Lung (tissue), 12 donors: Measurements from ENCODE around the gene ZNF516. TPM values are rescaled to one million over a fixed set of nuclear protein-coding genes. Genes with fewer than 3 reads are reported as not detected.

ENCODE experiments used
- ATAC-seq: fragments of 200-7000 bp; cut with Tn5 transposase; one replicate; pipeline ENCODE4 v1.9.1; 2020; ENCODE audit warnings: moderate number of reproducible peaks; ENCODE audit not compliant: insufficient read depth, low FRiP score
- DNase-seq, 3 donors: peaks; one replicate each; pipeline ENCODE4 v3.0.0-alpha.2; 2013 to 2017
- H3K27ac ChIP-seq, 2 donors: one replicate each; pipeline ENCODE4 v1.5.1; 2013; ENCODE audit warnings: mild to moderate bottlenecking in 2 of 2, moderate library complexity in 2 of 2, control low read depth in 1 of 2, inconsistent platforms in 1 of 2, low read depth in 1 of 2, low read length in 1 of 2
- H3K27me3 ChIP-seq, 3 donors: one replicate each; pipeline ENCODE4 v1.5.1; 2013; ENCODE audit warnings: low read length in 2 of 3; ENCODE audit not compliant: control insufficient read depth in 3 of 3, insufficient read depth in 3 of 3
- H3K36me3 ChIP-seq, 4 donors: one replicate each; pipeline ENCODE4 v1.5.1; 2013; ENCODE audit warnings: low read length in 4 of 4, mild to moderate bottlenecking in 1 of 4, moderate library complexity in 1 of 4; ENCODE audit not compliant: control insufficient read depth in 4 of 4, insufficient read depth in 4 of 4
- H3K4me1 ChIP-seq, 5 donors: one replicate each; pipeline ENCODE4 v1.5.1; 2013; ENCODE audit warnings: low read length in 5 of 5, mild to moderate bottlenecking in 2 of 5, moderate library complexity in 1 of 5; ENCODE audit not compliant: control insufficient read depth in 5 of 5, insufficient read depth in 5 of 5
- H3K4me3 ChIP-seq: one replicate; pipeline ENCODE4 v1.5.1; 2013; ENCODE audit warnings: mild to moderate bottlenecking, control low read depth, moderate library complexity
- H3K9ac ChIP-seq, 2 donors: one replicate each; pipeline ENCODE4 v1.5.1; 2013; ENCODE audit warnings: low read length in 2 of 2, control low read depth in 1 of 2; ENCODE audit not compliant: insufficient read depth in 1 of 2
- H3K9me3 ChIP-seq, 4 donors: one replicate each; pipeline ENCODE4 v1.5.1; 2013; ENCODE audit warnings: low read length in 3 of 4, mild to moderate bottlenecking in 1 of 4, moderate library complexity in 1 of 4; ENCODE audit not compliant: control insufficient read depth in 4 of 4, insufficient read depth in 3 of 4
- WGBS, 2 donors: extraction: QIAGEN DNeasy Blood & Tissue Kit; methylation state at CpG; one replicate each; pipeline ENCODE4 v1.1.7; 2013; 5-methylcytosine and 5-hydroxymethylcytosine counted together
- polyA plus RNA-seq, 2 donors: library from polyadenylated mRNA; stranded (reverse); fragments of 200-250 nt; gene quantifications; one replicate each; pipeline ENCODE4 v1.2.1, GENCODE V29; 2013
- total RNA-seq, 2 donors: library from RNA; depleted of rRNA in 1 of 2; stranded (reverse); fragments of >200 nt in 1 of 2; gene quantifications; one replicate each; pipeline ENCODE4 v1.2.1, GENCODE V29; 2014 to 2021
- TF ChIP-seq, protein P1 (sequence below): IDR thresholded peaks from 2 replicates; pipeline ENCODE4 v1.5.1; 2012; ENCODE audit warnings: mild to moderate bottlenecking; ENCODE audit errors: control extremely low read depth, extremely low read depth
- donor health status: control.
- donor health status: control.
- donor health status: Bipolar disorder and iron deficiency.
- donor health status: healthy.
- donor health status: DM: yes; HTN: yes; CAD: no.

ZNF516 gene
- total and polyA plus RNA-seq, 4 donors, result 7.7 to 45.4 (median 26.4) TPM

DNA sequence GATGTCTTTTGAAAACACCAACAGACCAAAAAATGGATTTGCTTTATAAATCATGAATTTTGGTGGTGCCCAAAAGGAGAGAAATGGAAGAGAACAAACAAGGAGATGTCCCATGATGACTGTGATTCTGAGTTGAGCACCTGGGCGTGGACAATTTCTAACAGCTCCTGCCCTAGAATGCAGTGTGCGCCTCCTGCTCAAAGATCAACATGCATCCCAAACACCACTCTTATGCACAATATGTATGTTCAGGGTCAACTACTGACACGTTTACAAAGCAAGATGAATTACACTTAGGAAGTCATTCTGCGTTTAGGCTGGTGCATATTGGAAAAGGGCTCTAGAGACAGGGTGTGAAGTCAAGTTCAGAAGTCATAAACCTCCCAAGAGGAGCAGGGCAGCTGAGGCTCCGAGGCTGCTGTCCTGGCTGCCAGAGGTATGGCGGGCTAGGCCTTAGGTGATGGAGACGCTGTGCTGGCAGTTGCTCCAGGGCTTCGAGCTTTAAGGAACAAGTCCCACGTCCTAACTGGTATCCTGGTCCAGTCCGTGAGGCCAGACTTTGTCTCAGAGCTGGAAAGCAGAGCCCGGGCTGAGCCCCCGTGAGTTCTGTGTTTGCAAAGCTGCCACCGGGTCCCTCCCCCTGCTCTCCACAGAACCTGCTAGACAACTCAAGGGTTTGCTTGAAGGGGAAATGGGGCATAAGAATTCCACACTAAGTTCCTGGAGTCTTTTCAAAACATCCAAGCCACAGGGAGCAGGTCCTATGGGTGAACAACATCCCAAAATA is 74.0 kb downstream of the ZNF516 start:
- Histone ChIP-seq H3K27me3 (no peaks in the 10 kb centered on the region), H3K4me3 (no peak overlapping the region), H3K27ac (peak overlapping the region in 1 of 2 donors; percentile 83), H3K4me1 (peaks cover 4 to 47% (median 24%) of the 10 kb centered on the region in 5 donors), H3K9ac (no peak overlapping the region), H3K36me3 (no peaks in the 10 kb centered on the region), H3K9me3 (no peaks in the 10 kb centered on the region)
- TF ChIP-seq, protein P1, sequence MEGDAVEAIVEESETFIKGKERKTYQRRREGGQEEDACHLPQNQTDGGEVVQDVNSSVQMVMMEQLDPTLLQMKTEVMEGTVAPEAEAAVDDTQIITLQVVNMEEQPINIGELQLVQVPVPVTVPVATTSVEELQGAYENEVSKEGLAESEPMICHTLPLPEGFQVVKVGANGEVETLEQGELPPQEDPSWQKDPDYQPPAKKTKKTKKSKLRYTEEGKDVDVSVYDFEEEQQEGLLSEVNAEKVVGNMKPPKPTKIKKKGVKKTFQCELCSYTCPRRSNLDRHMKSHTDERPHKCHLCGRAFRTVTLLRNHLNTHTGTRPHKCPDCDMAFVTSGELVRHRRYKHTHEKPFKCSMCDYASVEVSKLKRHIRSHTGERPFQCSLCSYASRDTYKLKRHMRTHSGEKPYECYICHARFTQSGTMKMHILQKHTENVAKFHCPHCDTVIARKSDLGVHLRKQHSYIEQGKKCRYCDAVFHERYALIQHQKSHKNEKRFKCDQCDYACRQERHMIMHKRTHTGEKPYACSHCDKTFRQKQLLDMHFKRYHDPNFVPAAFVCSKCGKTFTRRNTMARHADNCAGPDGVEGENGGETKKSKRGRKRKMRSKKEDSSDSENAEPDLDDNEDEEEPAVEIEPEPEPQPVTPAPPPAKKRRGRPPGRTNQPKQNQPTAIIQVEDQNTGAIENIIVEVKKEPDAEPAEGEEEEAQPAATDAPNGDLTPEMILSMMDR, result no peak
- DNase-seq (peak; percentile 74 to 86 (median 78)), ATAC-seq (peak; percentile 49)
- WGBS, 2 donors, result 64 to 86% methylated on average over 13 of the region's 13 CpGs

DNA sequence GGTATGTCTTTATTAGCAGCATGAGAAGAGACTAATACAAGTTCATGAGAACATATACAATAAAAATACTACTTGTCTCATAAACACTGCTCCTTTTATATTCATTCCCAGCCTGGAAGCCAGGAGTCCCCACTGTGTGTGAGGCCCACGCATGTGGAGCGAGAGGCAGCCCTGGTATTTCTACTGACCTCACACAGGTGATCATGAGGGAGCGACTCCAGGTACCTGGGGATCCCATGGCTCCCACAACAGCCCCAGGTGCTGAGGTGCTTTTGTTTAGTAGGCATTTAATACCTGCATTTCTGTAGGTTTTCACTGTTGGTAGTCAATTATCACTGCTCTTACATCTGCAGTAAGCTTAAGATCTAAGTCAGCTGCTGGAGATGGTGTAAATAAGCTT is 75.2 kb downstream of the ZNF516 start:
- Histone ChIP-seq H3K4me1 (peaks cover 7 to 50% (median 24%) of the 10 kb centered on the region in 5 donors), H3K36me3 (no peaks in the 10 kb centered on the region), H3K9me3 (no peaks in the 10 kb centered on the region), H3K9ac (no peak overlapping the region), H3K27me3 (no peaks in the 10 kb centered on the region), H3K4me3 (no peak overlapping the region), H3K27ac (no peak overlapping the region)
- no peak for ATAC-seq
- TF ChIP-seq, protein P1, result no peak
- DNase-seq, result no peak
- WGBS, 2 donors, result 97 to 98% methylated on average over 3 of the region's 3 CpGs

GRCh38 chr18:76416911-76417310 is 78.1 kb downstream of the ZNF516 start:
- 18 to 29% methylated on average over 9 of the region's 9 CpGs for WGBS, 2 donors
- Histone ChIP-seq H3K4me1 (peaks cover 8 to 61% (median 19%) of the 10 kb centered on the region in 5 donors), H3K9ac (peak overlapping the region in 1 of 2 donors; percentile 45), H3K9me3 (no peaks in the 10 kb centered on the region), H3K36me3 (no peaks in the 10 kb centered on the region), H3K4me3 (no peak overlapping the region), H3K27ac (no peak overlapping the region), H3K27me3 (no peaks in the 10 kb centered on the region)
- peak; percentile 83 to 96 (median 94) for DNase-seq
- TF ChIP-seq, protein P1, result no peak
- ATAC-seq, result no peak
